Glomerular visceral epithelial cell (primary cell): ENCODE data around the gene AMH.

Experiments used
- DNase-seq: peaks from one replicate; pipeline ENCODE4 v3.0.0-alpha.2; 2016; ENCODE audit errors: extremely low spot score

Gene AMH

DNA sequence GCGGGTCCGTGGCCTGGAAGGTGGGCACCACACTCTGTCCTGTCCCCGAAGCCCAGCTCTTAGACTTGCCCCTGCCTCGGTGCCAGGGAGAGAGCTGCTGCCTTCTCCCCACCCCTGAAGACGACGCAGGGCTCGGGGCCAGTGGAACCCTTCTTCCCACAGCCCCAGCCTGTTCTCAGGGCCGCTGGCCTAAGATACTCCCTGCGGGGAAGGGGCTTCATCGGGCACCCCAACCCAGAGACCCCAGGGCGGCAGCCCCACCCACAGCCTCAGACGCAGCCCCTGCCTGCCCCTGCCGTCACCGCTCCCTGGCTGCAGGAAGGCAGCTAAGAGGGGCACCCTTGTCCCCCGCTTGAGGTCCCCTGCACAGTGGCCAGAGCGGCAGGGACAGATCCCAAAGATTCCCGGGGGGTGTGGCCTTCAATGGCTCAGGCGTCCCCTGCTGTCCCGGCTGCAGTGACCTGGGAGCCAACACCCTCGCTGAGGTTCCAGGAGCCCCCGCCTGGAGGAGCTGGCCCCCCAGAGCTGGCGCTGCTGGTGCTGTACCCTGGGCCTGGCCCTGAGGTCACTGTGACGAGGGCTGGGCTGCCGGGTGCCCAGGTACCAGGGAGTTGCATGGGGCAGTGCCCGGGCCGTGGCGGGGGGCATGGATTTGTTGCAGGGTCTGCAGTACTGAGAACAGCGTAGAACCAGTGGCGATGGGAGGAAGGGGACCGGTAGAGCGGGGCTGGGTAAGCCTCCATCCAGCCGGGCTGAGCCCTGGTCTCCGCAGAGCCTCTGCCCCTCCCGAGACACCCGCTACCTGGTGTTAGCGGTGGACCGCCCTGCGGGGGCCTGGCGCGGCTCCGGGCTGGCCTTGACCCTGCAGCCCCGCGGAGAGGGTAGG is 1.0 kb downstream of the AMH start:
- DNase-seq: no peak

DNA sequence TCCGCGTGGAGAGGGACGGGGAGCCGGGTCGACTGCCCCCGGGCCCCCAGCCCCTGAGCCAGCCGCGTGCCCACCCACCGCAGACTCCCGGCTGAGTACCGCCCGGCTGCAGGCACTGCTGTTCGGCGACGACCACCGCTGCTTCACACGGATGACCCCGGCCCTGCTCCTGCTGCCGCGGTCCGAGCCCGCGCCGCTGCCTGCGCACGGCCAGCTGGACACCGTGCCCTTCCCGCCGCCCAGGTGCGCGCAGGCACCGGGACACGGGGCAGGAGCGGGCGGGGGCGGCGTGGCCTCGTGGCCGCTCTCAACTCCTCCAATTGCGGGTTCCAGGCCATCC is 1.6 kb downstream of the AMH start:
- DNase-seq: no peak

DNA sequence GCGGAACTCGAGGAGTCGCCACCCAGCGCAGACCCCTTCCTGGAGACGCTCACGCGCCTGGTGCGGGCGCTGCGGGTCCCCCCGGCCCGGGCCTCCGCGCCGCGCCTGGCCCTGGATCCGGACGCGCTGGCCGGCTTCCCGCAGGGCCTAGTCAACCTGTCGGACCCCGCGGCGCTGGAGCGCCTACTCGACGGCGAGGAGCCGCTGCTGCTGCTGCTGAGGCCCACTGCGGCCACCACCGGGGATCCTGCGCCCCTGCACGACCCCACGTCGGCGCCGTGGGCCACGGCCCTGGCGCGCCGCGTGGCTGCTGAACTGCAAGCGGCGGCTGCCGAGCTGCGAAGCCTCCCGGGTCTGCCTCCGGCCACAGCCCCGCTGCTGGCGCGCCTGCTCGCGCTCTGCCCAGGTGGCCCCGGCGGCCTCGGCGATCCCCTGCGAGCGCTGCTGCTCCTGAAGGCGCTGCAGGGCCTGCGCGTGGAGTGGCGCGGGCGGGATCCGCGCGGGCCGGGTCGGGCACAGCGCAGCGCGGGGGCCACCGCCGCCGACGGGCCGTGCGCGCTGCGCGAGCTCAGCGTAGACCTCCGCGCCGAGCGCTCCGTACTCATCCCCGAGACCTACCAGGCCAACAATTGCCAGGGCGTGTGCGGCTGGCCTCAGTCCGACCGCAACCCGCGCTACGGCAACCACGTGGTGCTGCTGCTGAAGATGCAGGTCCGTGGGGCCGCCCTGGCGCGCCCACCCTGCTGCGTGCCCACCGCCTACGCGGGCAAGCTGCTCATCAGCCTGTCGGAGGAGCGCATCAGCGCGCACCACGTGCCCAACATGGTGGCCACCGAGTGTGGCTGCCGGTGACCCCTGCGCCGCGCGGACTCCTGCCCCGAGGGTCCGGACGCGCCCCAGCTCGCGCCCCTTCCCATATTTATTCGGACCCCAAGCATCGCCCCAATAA is 2.3 kb downstream of the AMH start:
- DNase-seq: no peak

DNA sequence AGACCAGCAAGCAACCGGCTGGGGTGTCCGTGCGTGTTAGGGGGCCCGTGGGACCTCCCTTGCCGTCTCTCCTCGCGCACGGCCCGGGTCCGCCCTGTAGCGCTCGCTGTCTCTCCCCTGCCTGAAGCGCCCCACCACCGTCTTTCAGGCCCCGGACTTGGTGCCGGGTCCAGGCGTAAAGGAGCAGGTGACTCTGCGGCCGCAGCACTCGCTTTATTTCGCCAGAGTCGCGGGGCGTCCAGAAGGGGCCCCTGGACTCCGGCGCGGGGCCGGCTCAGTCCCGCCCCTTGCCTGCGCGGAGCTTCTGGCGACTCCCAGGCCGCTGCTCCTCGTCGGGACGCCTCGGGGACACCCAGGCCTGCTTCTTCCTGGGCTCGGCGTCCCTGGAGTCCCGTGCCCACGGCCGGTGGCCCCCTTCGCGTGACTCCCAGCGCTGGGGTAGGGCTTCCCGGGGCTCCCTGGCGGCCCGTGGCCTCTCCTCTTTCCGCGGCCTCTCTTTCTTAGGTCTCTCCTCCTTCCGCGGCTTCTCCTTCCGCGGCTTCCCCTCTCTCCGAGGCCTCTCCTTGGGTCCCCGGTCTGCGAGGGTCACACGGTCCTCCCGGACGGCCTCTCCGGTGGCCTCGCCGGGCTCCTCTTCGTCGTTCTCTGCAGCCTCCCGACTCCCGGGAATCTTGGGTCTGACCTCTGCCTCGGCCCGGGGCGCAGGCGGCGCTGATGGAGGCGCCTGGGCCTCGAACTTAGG is 3.1 kb downstream of the AMH start:
- DNase-seq: no peak

DNA sequence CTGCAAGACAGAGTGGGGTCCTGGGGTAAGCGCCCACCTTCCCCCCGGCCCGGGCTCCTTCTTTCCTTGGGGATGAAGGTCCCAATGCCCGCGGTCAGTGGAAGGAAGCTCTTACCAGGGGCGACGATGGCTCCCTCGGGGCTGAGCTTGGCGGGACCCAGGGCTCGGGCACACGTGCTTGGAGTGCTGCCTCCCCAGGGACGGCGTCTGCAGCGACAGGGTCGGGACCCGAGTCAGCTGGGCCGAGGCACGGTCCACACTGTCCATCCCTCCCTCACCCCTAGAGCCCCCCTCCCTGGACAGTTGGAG is 3.6 kb downstream of the AMH start:
- no peak for DNase-seq

DNA sequence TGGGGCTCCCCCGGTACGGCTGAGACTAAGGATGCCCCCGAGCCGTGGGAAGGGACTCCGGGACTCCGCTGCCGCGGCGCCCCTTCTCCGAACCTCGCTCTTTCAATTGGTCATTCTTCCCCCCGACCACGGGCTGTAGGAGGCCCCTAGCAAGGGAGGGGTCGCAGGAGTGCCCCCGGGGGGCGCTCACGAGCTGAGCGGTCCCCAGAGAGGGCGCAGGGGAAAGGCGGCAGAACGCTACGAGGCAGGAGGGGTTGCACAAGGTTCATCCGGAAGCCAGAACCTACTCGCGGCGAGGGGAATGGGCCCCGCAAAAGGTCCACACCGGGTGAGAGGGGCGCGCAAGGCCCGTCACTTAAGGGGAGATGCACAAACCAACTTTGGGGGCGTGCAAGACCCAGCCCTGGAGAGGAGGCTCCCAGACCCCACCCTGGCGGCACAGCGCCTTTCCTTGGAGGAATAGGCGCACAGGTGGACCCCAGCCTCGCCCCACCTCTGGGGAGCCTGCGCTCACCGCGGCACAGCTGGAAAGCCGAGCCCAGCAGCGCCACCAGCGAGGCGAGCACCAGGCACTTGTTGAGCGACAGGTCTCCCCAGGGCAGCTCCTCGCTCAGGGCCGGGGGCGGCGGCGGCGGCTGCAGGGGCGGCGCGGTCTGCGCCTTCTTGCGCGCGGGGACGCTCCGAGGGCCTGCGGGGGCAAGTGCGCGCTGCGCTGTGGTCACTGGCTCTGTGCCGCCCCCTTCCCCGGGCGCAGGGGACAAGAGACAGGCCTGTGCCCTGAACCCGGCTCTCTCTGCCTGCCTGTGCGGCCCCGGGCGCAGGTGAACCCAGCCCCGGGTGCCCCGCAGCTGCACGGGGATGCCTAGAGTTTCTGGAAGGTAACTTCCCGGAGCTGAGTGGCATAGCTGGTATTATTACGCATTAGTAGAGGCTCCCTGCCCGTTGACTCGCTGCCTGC is 4.3 kb downstream of the AMH start:
- no peak for DNase-seq

DNA sequence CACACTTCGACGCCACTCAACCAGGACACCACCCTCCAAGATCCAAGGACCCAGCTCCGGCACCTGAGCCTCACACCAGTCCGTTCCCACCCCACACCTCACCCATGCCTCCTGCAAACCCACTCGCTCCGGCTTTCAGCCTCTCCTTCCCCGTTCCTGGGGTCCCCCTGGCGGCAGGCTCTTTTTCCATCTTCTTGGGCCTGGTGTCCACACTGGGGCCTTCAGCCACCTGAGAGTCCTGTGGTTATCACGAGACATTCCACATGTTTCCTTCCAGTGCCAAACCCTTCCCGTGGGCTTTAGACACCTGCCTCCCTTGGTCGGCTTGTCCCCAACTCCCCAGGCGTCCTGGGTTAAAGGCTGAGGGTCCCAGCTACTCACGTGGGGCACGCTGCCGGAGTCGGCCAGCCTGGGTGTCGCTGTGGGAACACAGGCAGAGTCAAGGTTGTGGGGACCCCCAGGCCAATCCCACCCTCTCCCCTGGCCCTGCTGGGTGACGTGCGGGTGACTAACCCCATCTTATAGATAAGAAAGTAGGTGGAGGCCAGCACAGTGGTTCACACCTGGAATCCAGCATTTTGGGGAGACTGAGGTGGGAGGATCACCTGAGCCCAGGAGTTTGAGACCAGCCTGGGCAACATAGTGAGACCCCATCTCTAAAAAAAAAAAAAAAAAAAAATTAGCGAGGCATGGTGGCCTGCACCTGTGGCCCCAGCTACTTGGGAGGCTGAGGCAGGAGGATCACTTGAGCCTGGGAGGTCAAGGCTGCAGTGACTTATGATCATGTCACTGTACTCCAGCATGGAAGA is 5.1 kb downstream of the AMH start:
- no peak for DNase-seq

DNA sequence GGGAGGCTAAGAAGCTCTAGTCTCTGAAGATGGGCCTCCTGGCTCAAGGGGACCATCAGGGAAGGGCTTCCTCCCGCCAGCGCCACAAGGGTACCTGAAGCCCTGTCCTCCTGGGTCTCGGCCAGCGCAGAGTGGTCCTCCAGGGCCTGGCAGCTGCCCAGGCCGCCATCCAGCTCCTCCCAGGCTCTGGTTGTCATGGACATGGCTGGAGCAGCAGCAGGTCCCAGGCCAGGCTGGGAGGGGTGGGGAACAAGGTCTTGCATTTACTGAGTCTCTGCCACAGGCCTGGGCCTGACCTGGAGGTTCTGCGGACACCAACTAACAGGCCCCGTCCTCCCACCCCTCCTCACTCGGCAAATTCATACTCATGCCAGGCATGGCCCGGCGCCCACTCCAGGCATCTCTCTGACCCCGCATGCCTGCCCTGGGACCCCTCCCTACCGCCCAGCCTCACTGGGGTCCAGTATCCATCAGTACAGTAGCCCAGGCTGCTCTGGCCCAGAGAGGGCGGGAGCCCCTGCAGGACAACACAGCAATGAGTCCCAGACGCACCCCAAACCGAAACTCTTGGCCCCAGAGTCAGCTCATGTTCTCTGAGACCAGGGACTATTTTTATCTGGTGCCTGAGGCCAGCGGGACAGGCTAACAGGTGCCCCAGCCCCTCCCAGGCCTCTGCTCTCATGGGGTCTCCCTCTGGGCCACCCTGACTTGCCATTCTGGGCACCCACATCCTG is 6.2 kb downstream of the AMH start:
- DNase-seq: no peak

- no peak for DNase-seq
These were observed 7.0 kb downstream of the AMH start, which contains the start of gene JSRP1 for GRCh38 chr19:2255982-2256685. Gene JSRP1 (minus strand): TSS chr19:2256417. CDS start chr19:2255314, 1,103 bp downstream.

- no peak for DNase-seq
These were observed 10.2 kb downstream of the AMH start for GRCh38 chr19:2259336-2259735.

- no peak for DNase-seq
These were observed 11.2 kb downstream of the AMH start for GRCh38 chr19:2260341-2260805.

DNA sequence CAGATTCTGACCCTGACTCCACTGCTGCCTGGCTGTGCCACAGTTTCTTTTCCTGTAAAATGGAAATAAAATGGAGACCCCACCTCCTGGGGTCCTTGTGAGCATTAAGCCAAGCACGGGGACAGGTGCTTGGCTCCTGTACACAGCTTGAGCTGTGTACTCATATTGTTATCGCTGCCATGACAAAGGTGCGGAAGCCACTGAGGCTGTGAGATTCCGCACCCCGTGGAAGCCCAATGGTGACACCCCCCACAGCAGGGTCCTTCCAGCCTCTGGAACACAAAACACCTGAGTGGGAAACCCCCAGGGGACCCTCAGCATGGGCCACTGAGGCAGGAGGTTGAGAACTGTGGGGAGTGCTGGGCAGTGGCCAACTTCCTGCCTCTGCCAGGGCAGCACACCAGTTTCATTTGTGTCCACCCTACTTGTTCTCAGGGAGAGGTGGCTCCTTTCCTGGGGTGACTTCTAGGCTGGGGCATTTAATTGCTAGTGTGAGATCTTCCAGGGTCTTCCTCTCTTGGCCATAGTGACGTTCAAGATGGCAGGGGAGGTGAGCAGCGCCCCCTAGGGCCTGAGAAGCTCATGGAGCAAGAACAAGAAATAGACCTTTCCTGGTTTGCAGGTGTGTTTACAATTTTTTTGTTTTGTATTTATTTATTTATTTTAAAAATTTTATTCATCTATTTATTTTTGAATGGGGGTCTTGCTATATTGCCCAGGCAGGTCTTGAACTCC is 12.5 kb downstream of the AMH start:
- no peak for DNase-seq

DNA sequence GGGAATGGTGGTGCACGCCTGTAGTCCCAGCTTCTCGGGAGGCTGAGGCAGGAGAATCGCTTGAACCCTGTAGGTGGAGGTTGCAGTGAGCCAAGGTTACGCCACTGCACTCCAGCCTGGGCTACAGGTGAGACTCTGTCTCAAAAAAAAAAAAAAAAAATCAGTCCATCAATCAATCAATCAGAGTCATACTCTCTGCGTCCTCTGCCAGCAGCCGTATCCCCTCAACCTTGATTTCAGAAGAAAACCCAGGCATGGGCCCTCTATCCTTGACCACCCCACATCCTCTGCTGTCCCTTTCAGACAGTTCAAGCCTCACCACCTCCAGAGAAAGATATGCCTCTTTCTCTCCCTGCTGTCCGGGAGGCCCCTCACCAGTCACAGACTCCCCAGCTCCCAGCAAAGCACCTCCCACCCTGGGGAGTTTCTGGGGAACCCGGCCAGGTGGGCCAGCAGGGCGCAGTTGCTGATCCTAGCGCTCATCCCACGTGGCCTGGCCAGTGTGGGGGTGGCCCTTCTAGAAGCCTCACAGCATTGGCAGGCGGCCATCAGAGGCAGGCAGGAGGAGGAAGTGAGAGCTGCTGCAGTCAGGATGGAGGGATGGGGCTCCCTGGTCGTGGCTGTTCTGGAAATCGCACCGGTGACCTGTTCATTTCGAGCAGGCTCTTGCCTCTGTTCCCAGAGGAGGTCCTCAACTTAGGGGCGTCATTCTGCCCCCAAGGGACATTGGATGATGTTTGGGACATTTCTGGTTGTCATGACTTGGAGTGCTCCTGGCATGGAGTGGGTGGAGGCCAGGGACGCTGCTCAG is 17.3 kb downstream of the AMH start:
- DNase-seq: peak; percentile 82

DNA sequence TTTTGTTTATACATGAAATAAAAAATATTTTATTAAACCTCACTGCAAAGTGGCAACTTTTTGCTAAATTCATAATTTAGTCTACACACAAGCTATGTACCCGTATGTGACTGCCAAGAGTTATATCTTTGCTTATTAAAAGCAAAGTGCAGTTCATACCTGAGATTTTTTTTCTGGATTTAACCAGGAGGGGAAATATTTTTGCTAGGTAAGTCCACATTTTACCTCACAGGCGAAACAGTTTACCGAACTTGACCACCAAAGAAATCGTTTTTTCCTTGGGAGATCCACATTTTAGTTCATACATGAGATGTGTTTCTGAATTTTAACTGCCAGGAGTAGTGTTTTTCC is 19.3 kb downstream of the AMH start:
- DNase-seq: no peak

GRCh38 chr19:2268861-2269243 is 19.7 kb downstream of the AMH start:
- DNase-seq: no peak

- DNase-seq: peak; percentile 98
These were observed 20.4 kb downstream of the AMH start for GRCh38 chr19:2269244-2270156.

GRCh38 chr19:2270157-2270422 is 21.0 kb downstream of the AMH start:
- DNase-seq: no peak
